ENCODE measurements around the gene ZNF282.
"Not testable (repeated sequence)": the region's sequence is repeated elsewhere in the genome, so short reads cannot be mapped to it uniquely, and the experiment has no call there.

Gene ZNF282

DNA sequence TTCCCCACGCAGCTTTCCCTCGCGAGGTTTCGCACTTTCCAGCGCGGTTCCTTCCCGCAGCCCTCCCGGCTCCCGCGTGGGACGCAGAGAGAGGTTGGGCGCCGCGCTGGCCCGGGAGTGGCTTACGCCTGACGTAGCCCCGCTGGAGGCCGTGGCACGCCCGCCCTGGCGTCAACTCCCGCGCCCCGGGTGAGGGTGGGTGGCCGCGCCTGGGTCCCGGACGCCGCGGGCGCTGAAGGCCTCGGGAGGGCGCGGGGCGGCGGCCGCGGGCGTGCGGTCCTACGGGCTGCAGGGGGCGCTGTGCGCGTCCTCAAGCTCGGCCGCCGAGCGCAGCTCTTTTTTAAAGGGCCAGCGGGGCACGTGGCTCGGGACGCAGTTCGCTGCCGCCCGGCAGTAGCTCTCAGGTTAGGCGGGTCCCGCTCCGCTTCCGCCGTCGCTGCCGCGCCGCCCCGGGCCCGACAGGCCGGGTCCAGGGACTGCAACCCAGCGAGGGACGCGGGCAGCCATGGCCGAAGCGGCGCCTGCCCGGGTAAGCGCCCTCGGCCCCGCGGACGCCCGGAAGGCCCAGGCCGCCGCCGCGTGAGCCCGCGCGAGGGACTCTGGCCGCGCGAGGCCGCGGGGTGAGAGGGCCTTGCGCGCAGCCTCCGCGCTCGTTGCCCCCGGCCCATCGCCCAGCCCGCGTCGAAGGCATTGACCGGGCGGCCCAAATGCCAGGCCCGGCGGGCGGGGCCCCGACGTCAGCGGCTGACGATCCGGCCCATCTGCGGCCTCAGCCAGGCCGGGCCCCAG is 66.7 kb downstream of the ZNF282 start, which contains the start of gene ZNF783:
TSS of gene ZNF783 (plus strand) at position 368 of the 789 bp plus-strand sequence. CDS start at position 506, 138 bp downstream.
- peak; percentile 80 for DNase-seq

DNA sequence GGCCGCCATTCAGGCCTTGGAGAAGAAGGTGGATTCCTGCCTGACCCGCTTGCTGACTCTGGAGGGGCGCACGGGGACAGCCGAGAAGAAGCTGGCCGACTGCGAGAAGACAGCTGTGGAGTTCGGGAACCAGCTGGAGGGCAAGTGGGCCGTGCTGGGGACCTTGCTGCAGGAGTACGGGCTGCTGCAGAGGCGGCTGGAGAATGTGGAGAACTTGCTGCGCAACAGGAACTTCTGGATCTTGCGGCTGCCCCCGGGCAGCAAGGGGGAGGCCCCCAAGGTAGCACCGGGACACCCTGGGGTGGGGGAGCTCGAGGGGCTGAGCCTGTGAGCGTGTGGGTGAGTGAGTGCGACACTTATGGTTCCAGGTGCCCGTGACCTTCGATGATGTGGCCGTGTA is 71.1 kb downstream of the ZNF282 start:
- no peak for DNase-seq

- DNase-seq = no peak
Measured at GRCh38 chr7:149267733-149268132, 72.4 kb downstream of the ZNF282 start.

GRCh38 chr7:149274424-149274823 is 79.1 kb downstream of the ZNF282 start:
- not testable (repeated sequence) for DNase-seq

Measured in NCI-H2171 (cell line).